ENCODE measurements around the gene CD300H. TPM values are rescaled to one million over a fixed set of nuclear protein-coding genes. Genes with fewer than 3 reads are reported as not detected.

Gene CD300H
- total RNA-seq, 1 donor from 2014 or later, result not detected

GRCh38 chr17:74512624-74513091 lies 54.7 kb downstream of the CD300H start:
- Mint-ChIP-seq H3K4me1 (ENCODE audit: low read depth, unreplicated experiment) (peaks cover 8% of the 10 kb centered on the region), H3K9me3 (ENCODE audit: unreplicated experiment) (peaks cover 13% of the 10 kb centered on the region), H3K4me3 (ENCODE audit: unreplicated experiment) (no peak overlapping the region), H3K27ac (ENCODE audit: unreplicated experiment) (no peak overlapping the region), H3K36me3 (ENCODE audit: unreplicated experiment) (peaks cover 12% of the 10 kb centered on the region), H3K27me3 (ENCODE audit: unreplicated experiment) (peaks cover 12% of the 10 kb centered on the region)
- DNase-seq, result no peak
- TF ChIP-seq CTCF (IDR thresholded peaks at IDR 0.05; ENCODE audit: partially characterized antibody, unreplicated experiment), result no peak

- Mint-ChIP-seq H3K36me3 (ENCODE audit: unreplicated experiment) (peaks cover 12% of the 10 kb centered on the region), H3K27me3 (ENCODE audit: unreplicated experiment) (peaks cover 12% of the 10 kb centered on the region)
Measured at GRCh38 chr17:74512036-74512435, 55.3 kb downstream of the CD300H start.

More at GRCh38 chr17:74512036-74512435, 55.3 kb downstream of the CD300H start:
- Mint-ChIP-seq H3K27ac (ENCODE audit: unreplicated experiment) (no peak overlapping the region), H3K4me3 (ENCODE audit: unreplicated experiment) (no peak overlapping the region), H3K4me1 (ENCODE audit: low read depth, unreplicated experiment) (peaks cover 8% of the 10 kb centered on the region), H3K9me3 (ENCODE audit: unreplicated experiment) (peaks cover 13% of the 10 kb centered on the region)
- TF ChIP-seq CTCF (IDR thresholded peaks at IDR 0.05; ENCODE audit: partially characterized antibody, unreplicated experiment), result no peak
- DNase-seq, result no peak

Other genes with a start within 250 kb of the CD300H start
- gene KIF19, start 241.3 kb downstream of the CD300H start, total RNA-seq (ENCODE audit: unreplicated experiment), result 80.8 TPM
- gene BTBD17, start 205.6 kb downstream of the CD300H start, total RNA-seq (ENCODE audit: unreplicated experiment), result 310 TPM
- gene GPR142, start 200.0 kb downstream of the CD300H start, total RNA-seq (ENCODE audit: unreplicated experiment), result 20.7 TPM
- 93.3 TPM for gene GPRC5C, start 135.4 kb downstream of the CD300H start, total RNA-seq (ENCODE audit: unreplicated experiment)
- gene CD300A, start 100.9 kb downstream of the CD300H start, total RNA-seq (ENCODE audit: unreplicated experiment), result 0.25 TPM
- gene CD300LB, start 36.0 kb downstream of the CD300H start, total RNA-seq (ENCODE audit: unreplicated experiment), result not detected
- gene CD300C, start 21.4 kb downstream of the CD300H start, total RNA-seq (ENCODE audit: unreplicated experiment), result not detected
- not detected for gene CD300LD, start 24.8 kb upstream of the CD300H start, total RNA-seq (ENCODE audit: unreplicated experiment)
- not detected for gene CD300E, start 56.2 kb upstream of the CD300H start, total RNA-seq (ENCODE audit: unreplicated experiment)
- not detected for gene CD300LF, start 145.4 kb upstream of the CD300H start, total RNA-seq (ENCODE audit: unreplicated experiment)
- gene RAB37, start 169.7 kb upstream of the CD300H start, total RNA-seq (ENCODE audit: unreplicated experiment), result 2.1 TPM
- gene NHERF1, start 181.1 kb upstream of the CD300H start, total RNA-seq (ENCODE audit: unreplicated experiment), result 26.9 TPM
- gene NAT9, start 208.8 kb upstream of the CD300H start, total RNA-seq (ENCODE audit: unreplicated experiment), result 67.8 TPM